SU-DHL-6 (cell line): ENCODE results near the gene PARN.

Source experiments
- CTCF ChIP-seq: fragments of 200-600 bp; sonication (generic); IDR thresholded peaks from one replicate; pipeline ENCODE4 v1.5.1; 2017; ENCODE audit warnings: antibody characterized with exemption, mild to moderate bottlenecking, low read length, moderate library complexity; ENCODE audit not compliant: insufficient read depth, poor library complexity, severe bottlenecking
- EZH2phosphoT487 ChIP-seq: fragments of 200-600 bp; sonication (generic), shearing (Covaris generic); conservative IDR thresholded peaks from 2 replicates; pipeline ENCODE4 v1.6.1; 2018; ENCODE audit warnings: mild to moderate bottlenecking, antibody characterized with exemption, low read length, moderate library complexity, mixed read lengths

- no peak for TF ChIP-seq CTCF
- no peak for TF ChIP-seq EZH2phosphoT487
Measured at GRCh38 chr16:14611660-14612059, 18.4 kb downstream of the PARN start.
